HepG2 (cell line): Measurements from ENCODE around the gene TRAPPC12. TPM values are rescaled to one million over a fixed set of nuclear protein-coding genes. Genes with fewer than 3 reads are reported as not detected.

ENCODE experiments used
- ATAC-seq: fragments of 200-7000 bp; cut with Tn5 transposase; 3 replicates; pipeline ENCODE4 v1.9.1; 2020; ENCODE audit warnings: mild to moderate bottlenecking, moderate library complexity
- BruUV-seq: library from RNA; stranded (reverse); fragments of 400-500 nt; replicated peaks from 2 replicates; lab custom pipeline; 2021; lab: Mats Ljungman, UMichigan
- CTCF ChIA-PET: fragments of 300-600 bp; formaldehyde crosslinking; extraction: SDS; loops from one replicate; lab custom pipeline; 2021; ENCODE audit warnings: low total read pairs, inconsistent platforms, low intra/inter-chr PET ratio; lab: Yijun Ruan, JAX
- POLR2A ChIA-PET: fragments of 350-600 bp; sonication (Branson Sonifier 250); formaldehyde crosslinking; loops from one replicate; lab custom pipeline; 2020; ENCODE audit warnings: antibody characterized with exemption, inconsistent platforms; lab: Yijun Ruan, JAX
- DNase-seq: peaks from one replicate; pipeline ENCODE4 v3.0.0-alpha.2; 2015; ENCODE audit warnings: low spot score
- FAIRE-seq: peaks from 3 replicates; lab custom pipeline; 2011; peaks lifted over from hg19 to GRCh38; lab: Jason Lieb, UNC
- H2AFZ ChIP-seq: one replicate; pipeline ENCODE4 v1.6.1; 2011; ENCODE audit warnings: low read length, inconsistent platforms
- H3K27ac ChIP-seq: fragments of 300-600 bp; 3 replicates; pipeline ENCODE4 v1.8.0; 2011; ENCODE audit warnings: mixed run types, mild to moderate bottlenecking, mixed read lengths, low read length, inconsistent platforms; ENCODE audit not compliant: insufficient read depth; ENCODE audit errors: extremely low read length
- H3K27me3 ChIP-seq, 2 experiments: fragments of 200-600 bp in 1 of 2; 2 replicates in 1 of 2; 3 replicates in 1 of 2; pipeline versions ENCODE4 v1.6.0 to v1.8.0; 2011; ENCODE audit warnings: low read length in 2 of 2, mild to moderate bottlenecking in 2 of 2, moderate library complexity in 2 of 2, inconsistent platforms in 1 of 2; ENCODE audit not compliant: insufficient read depth in 2 of 2, control insufficient read depth in 1 of 2
- H3K36me3 ChIP-seq, 2 experiments: fragments of 200-600 bp in 1 of 2; replicated peaks in 1 of 2; 2 replicates in 1 of 2; 3 replicates in 1 of 2; pipeline versions ENCODE4 v1.5.1 to v1.8.0; 2011; ENCODE audit warnings: low read length in 2 of 2, inconsistent platforms in 1 of 2; ENCODE audit not compliant: insufficient read depth in 2 of 2, control insufficient read depth in 1 of 2
- H3K4me1 ChIP-seq: 2 replicates; pipeline ENCODE4 v1.5.1; 2012; ENCODE audit warnings: low read length, inconsistent platforms; ENCODE audit not compliant: insufficient read depth
- H3K4me2 ChIP-seq: 2 replicates; pipeline ENCODE4 v1.6.0; 2011; ENCODE audit warnings: low read depth, low read length, inconsistent platforms
- H3K4me3 ChIP-seq, 3 experiments: fragments of 200-600 bp in 1 of 3; sonication (generic), shearing (Covaris generic) in 1 of 3; replicated peaks in 1 of 3; 2 replicates each; pipeline ENCODE4 v1.5.1; 2011 to 2016; ENCODE audit warnings: low read length in 3 of 3, inconsistent platforms in 2 of 3, low read depth in 2 of 3, mild to moderate bottlenecking in 2 of 3, control low read depth in 1 of 3, mixed read lengths in 1 of 3; ENCODE audit not compliant: insufficient read depth in 1 of 3
- H3K79me2 ChIP-seq: one replicate; pipeline ENCODE4 v1.6.1; 2011; ENCODE audit warnings: low read length, inconsistent platforms; ENCODE audit not compliant: insufficient read depth
- H3K9ac ChIP-seq: 2 replicates; pipeline ENCODE4 v1.6.0; 2011; ENCODE audit warnings: mild to moderate bottlenecking, low read depth, low read length, inconsistent platforms; ENCODE audit not compliant: insufficient read depth
- H3K9me3 ChIP-seq: 2 replicates; pipeline ENCODE4 v1.5.1; 2012; ENCODE audit warnings: mild to moderate bottlenecking, low read length
- H4K20me1 ChIP-seq: 2 replicates; pipeline ENCODE4 v1.6.0; 2011; ENCODE audit warnings: inconsistent platforms, mild to moderate bottlenecking, low read length, moderate library complexity; ENCODE audit not compliant: insufficient read depth
- AGO2 ChIP-seq: fragments of 200-400 bp; formaldehyde crosslinking; optimal IDR thresholded peaks from 2 replicates; pipeline ENCODE3; 2017; ENCODE audit warnings: mild to moderate bottlenecking, low read depth, low read length, moderate library complexity
- HNRNPLL ChIP-seq: fragments of 200-400 bp; formaldehyde crosslinking; IDR thresholded peaks from 2 replicates; pipeline ENCODE4 v1.6.1; 2017; ENCODE audit warnings: mild to moderate bottlenecking, low read depth, low read length; ENCODE audit not compliant: poor library complexity, severe bottlenecking
- KDM2A ChIP-seq: sonication (generic); formaldehyde crosslinking; IDR thresholded peaks from 2 replicates; pipeline ENCODE4 v1.4.0; 2020; ENCODE audit warnings: low read depth, missing genetic modification reagents, borderline replicate concordance
- RAD21 ChIP-seq: fragments of 450-650 bp; formaldehyde crosslinking; IDR thresholded peaks from 2 replicates; pipeline ENCODE4 v1.5.0; 2020; ENCODE audit warnings: mild to moderate bottlenecking
- RBFOX2 ChIP-seq: fragments of 200-400 bp; formaldehyde crosslinking; IDR thresholded peaks from 2 replicates; pipeline ENCODE4 v1.6.1; 2017; ENCODE audit warnings: low read depth, mild to moderate bottlenecking, low read length
- SUZ12 ChIP-seq: fragments of 150-350 bp; IDR thresholded peaks from 2 replicates; pipeline ENCODE4 v1.6.1; 2014; ENCODE audit warnings: low read depth, low read length
- WGBS: methylation state at CpG from one replicate; pipeline ENCODE4 v1.1.6; 2017; ENCODE audit warnings: low lambda C conversion rate; 5-methylcytosine and 5-hydroxymethylcytosine counted together
- in situ Hi-C: cut with HindIII; loops from 2 replicates; pipeline ENCODE4 v1.10.0; 2017; ENCODE audit warnings: low pct_unique_long_range_greater_than_20kb; ENCODE audit not compliant: extremely low pct_ligation_motif_present
- intact Hi-C: fragments of 100-400 bp; cut with micrococcal nuclease; formaldehyde crosslinking; loops from one replicate; pipeline ENCODE4 v1.10.0; 2022; ENCODE audit not compliant: unreplicated experiment
- polyA plus RNA-seq, 8 experiments: library from polyadenylated mRNA; depleted of rRNA in 3 of 8; stranded (reverse) in 7 of 8; unstranded in 1 of 8; fragments of >200 nt; fragmentation: Illumina TruSeq in 4 of 8; extraction: Trizol in 4 of 8; gene quantifications; 2 replicates each; pipeline versions ENCODE4 v1.2.1 to v1.2.3, GENCODE V29; 2011 to 2016; ENCODE audit warnings: low read depth in 4 of 8, missing spikeins in 1 of 8, mixed read lengths in 1 of 8; ENCODE audit not compliant: insufficient read depth in 1 of 8
- total RNA-seq, 5 experiments: library from RNA; depleted of rRNA; stranded (reverse); fragments of >200 nt; fragmentation: Illumina TruSeq; extraction: Trizol; gene quantifications; 2 replicates each; pipeline ENCODE4 v1.2.3, GENCODE V29; 2016; ENCODE audit warnings: low read depth in 1 of 5

The TRAPPC12 gene
- total and polyA plus RNA-seq, 2 of the 13 experiments (the other 11 are each of a cell fraction or from before 2014, with no cell fraction given) = 46.4 to 97.7 TPM

GRCh38 chr2:3387011-3387410 lies 7.5 kb downstream of the TRAPPC12 start:
- CTCF ChIA-PET = no interaction called here
- Histone ChIP-seq H2AFZ (no peak overlapping the region), H3K27ac (no peak overlapping the region), H3K4me2 (no peak overlapping the region), H3K79me2 (peaks cover 14% of the 10 kb centered on the region), H4K20me1 (no peaks in the 10 kb centered on the region), H3K9ac (no peak overlapping the region), H3K4me3 (no peak overlapping the region), H3K4me1 (0 out of 2 replicates have a peak, but pooled peaks cover 3% of the 10 kb centered on the region), H3K9me3 (no peaks in the 10 kb centered on the region), H3K27me3 (no peaks in the 10 kb centered on the region), H3K36me3 (peaks cover 16 to 49% of the 10 kb centered on the region in 2 experiments)
- ATAC-seq (no peak), DNase-seq (no peak), FAIRE-seq (no peak)
- in situ Hi-C loops = no loop called here
- no TSS peak for BruUV-seq
- TF ChIP-seq RAD21 (CRISPR knock-in tag) = no peak
- 95% methylated on average over 5 of the region's 5 CpGs for WGBS
- POLR2A ChIA-PET = interaction anchor here (1.1 kb wide), 1 partner anchor 9 kb away, joined by 5 read pairs; the partner anchor contains the start of gene EIPR1
- intact Hi-C loops = no loop called here

- in situ Hi-C loops (no loop called here), intact Hi-C loops (no loop called here)
- H2AFZ ChIP-seq = no peak overlapping the region
- no peaks in the 10 kb centered on the region for H4K20me1 ChIP-seq
- CTCF ChIA-PET = no interaction called here
- no TSS peak for BruUV-seq
- H3K27ac ChIP-seq = no peak overlapping the region
- no peak for FAIRE-seq
- no peak overlapping the region for H3K4me3 ChIP-seq
- no peaks in the 10 kb centered on the region for H3K4me1 ChIP-seq
- POLR2A ChIA-PET = no interaction called here
- no peak overlapping the region for H3K4me2 ChIP-seq
- DNase-seq = no peak
- H3K79me2 ChIP-seq = peaks cover 11% of the 10 kb centered on the region
- H3K9me3 ChIP-seq = no peaks in the 10 kb centered on the region
- peak; percentile 80 for TF ChIP-seq AGO2
- TF ChIP-seq RBFOX2 = peak; percentile 40
- TF ChIP-seq SUZ12 = no peak
- TF ChIP-seq HNRNPLL = peak; percentile 18
- TF ChIP-seq KDM2A (CRISPR knock-in tag) = no peak
- H3K27me3 ChIP-seq = no peaks in the 10 kb centered on the region
- ATAC-seq = peak; percentile 35; the same call in 2 of the 3 replicates
- peaks cover 16 to 47% of the 10 kb centered on the region in 2 experiments for H3K36me3 ChIP-seq
- WGBS = 98% methylated on average over 85 of the region's 89 CpGs
- H3K9ac ChIP-seq = no peak overlapping the region
Measured at GRCh38 chr2:3387644-3388411, 8.3 kb downstream of the TRAPPC12 start.
